HG02623 (cell line): ENCODE measurements around the gene FKBP1B.
"Not testable (repeated sequence)": the region's sequence is repeated elsewhere in the genome, so short reads cannot be mapped to it uniquely, and the experiment has no call there.

ENCODE experiments used
- ATAC-seq: cut with Tn5 transposase; IDR thresholded peaks from one replicate; pipeline ENCODE4 v1.9.1; 2021; ENCODE audit warnings: moderate library complexity; ENCODE audit not compliant: unreplicated experiment

Gene FKBP1B

DNA sequence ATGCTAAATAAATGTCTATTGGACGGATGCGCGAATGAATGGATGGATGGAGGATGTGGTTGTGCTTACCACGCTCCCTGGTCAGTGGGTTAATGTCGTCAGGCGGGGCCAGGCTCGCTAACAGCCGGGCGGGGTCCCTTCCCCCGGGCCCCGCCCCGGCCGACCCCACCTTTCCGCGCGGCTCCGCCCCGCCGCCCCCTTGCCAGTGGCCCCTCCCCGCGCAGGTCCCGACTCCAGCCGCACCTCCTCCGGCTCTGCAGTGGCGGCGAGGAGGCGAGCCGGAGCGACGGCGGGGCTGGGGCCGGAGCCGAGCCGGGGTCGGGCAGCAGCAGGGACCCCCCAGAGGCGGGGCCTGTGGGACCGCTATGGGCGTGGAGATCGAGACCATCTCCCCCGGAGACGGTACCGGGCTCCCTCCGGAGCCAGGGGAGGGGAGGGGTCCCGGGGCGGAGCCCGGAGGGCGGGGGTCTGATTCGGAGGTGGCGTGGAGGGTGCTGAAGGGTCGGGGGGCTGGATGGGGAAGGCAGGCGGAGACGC, at the start of gene FKBP1B:
TSS of gene FKBP1B (plus strand) at position 257 of the 537 bp plus-strand sequence. CDS start at position 366, 109 bp downstream.
- no peak for ATAC-seq

DNA sequence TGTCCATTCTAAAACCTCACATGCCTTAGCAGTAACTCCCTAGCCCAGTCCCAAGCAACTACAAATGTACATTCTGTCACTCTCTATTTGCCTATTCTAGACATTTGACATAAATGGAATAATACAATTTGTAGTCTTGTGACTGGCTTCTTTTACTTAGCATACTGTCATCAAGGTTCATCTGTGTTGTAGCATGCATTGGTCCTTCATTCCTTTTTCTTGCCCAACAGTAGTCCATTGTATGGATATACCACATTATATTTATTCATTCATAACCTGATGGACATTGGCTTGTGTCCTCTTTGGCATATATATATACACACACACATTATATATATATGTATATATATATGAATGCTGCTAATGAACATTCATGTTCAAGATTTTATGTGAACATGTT, 41.8 kb upstream of the FKBP1B start:
- ATAC-seq: no peak

DNA sequence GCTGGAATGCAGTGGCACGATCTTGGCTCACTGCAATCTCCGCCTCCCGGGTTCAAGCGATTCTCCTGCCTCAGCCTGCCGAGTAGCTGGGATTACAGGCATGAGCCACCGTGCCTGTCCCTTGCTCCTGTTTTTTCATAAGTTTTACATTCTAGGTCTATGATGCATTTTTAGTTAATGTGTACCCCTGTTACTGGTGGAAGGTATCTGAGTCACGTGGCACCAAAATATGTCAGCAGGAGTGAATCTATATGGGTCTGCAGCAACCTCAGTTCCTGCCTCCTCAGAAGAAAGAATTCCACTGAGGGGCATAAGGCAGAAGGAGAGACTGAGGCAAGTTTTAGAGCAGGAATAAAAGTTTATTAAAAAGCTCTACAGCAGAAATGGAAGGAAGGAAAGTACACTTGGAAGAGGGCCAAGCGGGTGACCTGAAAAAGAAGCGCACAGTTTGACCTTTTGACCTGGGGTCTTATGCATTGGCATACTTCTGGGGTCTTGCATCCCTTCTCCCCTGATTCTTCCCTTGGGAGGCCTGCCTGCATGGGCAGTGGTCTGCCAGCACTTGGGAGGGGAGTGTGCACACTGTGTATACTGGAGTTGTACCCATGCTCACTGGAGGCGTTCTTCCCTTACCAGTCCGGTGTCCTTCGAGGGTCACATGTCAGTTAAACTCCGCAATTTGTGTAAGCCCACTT, 40.7 kb upstream of the FKBP1B start:
- ATAC-seq: no peak

DNA sequence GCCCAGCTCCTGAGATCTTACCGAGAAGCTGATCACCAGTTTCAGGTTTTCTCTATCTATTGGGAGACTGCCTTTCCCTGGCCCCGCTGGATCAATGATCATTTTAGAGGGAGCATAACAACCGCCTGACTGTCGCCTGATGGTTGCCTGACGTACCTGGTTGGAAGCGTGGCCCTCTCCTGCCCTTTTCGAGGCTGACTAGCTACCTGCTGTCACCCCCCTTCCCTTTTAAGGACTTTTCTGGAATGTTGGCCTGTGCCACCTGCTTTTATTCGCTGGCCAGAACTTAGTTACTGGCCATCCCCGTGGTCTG, 40.2 kb upstream of the FKBP1B start:
- ATAC-seq: no peak

DNA sequence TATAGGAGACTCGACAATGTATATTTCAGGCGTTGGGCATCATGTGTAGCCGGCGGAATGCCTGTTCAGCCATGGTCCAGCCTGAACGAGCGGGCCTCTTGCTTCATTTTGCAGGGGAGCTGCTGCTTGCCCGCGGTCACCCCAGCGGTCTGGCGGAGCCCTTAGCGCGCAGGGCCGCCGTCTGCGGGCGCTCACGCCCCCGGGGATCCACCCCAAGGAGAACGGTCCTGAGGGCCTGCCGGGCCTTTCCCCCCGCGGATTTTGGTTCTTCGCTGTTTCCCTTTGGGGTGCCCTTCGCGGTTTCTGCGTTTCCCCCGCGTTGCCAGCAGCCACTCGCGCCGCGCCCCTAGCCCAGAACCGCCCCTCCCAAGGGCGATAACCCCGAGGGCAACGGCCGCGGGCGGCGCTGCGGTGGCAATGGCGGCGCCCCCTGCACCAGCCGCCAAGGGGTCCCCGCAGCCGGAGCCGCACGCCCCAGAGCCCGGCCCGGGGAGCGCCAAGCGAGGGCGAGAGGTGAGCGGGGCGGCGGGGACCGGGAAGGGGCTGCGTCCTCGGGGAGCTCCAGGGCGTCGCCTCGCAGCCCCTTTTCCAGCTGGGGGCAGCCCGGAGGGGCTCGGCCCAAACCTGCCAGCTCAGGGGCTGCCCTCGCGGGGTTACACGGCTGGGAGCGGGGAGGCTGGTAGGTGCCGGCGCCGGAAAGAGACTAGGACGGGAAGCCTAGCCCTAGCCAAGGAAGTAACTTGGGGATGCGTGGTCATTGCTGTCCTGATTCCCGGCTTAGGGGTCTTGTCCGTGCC, 39.7 kb upstream of the FKBP1B start, which contains the start of gene MFSD2B:
TSS of gene MFSD2B (plus strand) at position 406 of the 797 bp plus-strand sequence. CDS start at position 418, 12 bp downstream.
- no peak for ATAC-seq

DNA sequence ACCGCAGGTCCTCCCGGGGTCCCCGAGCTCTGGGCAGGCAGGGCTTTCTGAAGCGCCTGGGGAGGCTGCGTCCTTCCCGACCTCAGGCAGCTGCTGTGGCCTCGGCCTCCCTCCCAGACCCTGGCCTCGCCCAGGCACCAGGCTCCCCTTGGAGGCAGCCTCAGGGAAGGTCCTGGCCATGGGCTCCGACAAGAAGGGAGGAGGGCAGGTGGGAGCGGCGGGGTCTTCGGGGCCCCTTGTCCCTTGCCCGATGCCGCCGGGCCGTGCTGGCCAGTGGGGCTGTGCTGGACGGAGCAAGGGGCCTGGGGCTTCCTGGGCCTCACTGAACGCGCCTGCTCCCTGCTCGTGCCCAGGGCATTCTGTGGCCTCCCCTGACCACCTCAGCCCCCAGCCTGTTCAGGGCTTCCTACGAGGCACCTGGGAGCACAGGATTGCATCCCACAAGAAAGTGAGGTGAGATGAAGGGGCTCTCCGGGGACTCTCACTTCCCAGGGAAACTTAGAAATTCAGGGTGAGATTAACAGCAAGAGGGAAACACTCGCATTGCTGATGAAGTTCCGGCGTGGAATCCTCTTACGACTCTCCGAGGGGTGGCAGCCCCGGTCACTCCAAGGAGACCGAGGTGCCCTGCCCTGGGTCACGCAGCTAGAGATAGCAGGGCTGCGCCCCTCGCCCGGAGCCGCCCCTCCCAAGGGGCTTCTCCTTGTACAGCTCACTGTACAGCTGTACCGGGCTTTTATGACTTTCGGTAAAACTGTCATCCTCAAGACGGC, 38.9 kb upstream of the FKBP1B start:
- no peak for ATAC-seq

DNA sequence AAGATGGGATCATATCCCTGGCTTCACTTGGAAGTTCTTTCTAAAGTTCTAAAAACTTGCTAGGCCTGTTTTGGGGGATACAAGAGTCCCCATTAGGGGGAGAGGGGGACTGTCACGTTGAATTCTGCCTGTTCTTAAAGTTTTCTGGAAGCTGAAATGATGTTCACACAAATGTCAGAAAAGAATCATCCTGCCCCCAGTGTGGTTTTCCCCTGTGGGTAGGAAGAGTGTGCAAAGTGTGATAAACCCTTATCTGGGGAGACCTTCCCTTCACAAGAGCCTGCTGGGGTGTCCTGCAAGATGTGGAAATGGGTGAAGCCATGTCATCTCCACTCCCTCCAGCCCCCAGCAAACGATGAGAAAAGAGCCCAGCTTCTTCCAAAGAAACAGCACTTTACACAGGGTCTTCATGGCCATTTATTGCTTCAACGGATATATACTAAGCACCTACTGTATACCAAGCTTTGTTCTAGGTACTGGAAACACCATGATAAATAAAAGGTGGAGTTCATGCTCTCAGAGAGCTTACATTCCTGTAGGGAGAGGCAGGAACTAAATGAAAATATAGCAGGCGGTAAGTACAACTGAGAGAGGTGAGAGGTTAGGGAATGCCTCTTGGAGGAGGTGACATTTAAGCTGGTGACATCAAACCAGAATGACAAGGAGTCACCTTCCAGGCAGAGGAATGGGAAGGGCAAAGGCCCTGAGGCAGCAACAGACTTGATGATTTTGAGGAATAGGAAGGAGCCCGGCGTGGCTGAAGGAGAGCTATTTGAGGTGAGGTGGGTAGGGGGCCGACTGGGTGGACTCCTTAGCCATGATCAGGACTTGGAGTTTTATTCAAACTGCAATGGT, 38.1 kb upstream of the FKBP1B start:
- ATAC-seq: no peak

DNA sequence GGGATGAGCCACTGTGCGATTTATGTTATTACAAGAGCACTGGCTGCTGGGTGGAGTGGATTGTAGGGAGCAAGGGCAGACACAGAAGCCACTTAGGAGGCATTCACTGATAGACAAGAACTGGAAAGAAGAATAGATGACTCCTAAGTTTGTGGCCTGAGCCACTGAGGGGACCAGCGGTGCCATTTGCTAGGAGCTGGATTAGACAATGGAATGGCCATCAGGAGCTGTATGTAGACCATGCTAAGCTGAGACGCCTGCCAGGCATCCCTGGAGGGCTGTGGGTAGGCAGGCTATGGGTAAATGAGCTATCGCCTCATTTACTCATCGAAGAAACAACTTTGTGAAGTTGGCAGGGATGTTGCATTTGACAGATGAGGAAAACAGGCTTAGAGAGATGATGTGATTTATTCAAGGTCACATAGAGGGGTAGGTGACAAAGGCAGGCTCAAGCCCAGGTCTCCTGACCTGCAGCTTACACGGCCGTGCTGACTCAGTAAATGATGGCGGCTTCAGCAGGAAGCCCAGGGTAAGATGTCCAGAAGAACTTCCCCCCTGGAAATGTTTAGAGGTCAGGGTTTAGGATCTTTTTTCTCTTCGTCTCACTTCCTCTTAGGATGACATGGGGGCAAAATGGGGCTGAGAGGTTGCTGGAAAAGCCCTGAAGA, 36.9 kb upstream of the FKBP1B start:
- no peak for ATAC-seq

DNA sequence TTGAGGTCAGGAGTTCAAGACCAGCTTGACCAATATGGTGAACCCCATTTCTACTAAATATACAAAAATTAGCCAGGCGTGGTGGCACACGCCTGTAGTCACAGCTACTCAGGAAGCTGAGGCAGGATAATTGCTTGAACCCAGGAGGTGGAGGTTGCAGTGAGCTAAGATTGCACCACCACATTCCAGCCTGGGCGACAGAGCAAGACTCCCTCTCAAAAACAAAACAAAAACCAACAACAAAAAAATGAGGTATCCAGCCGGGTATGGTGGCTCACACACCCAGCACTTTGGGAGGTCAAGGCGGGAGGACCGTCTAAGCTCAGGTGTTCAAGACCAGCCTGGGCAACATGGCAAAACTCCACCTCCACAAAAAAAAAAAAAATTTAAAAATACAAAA, 34.6 kb upstream of the FKBP1B start:
- ATAC-seq: not testable (repeated sequence)

DNA sequence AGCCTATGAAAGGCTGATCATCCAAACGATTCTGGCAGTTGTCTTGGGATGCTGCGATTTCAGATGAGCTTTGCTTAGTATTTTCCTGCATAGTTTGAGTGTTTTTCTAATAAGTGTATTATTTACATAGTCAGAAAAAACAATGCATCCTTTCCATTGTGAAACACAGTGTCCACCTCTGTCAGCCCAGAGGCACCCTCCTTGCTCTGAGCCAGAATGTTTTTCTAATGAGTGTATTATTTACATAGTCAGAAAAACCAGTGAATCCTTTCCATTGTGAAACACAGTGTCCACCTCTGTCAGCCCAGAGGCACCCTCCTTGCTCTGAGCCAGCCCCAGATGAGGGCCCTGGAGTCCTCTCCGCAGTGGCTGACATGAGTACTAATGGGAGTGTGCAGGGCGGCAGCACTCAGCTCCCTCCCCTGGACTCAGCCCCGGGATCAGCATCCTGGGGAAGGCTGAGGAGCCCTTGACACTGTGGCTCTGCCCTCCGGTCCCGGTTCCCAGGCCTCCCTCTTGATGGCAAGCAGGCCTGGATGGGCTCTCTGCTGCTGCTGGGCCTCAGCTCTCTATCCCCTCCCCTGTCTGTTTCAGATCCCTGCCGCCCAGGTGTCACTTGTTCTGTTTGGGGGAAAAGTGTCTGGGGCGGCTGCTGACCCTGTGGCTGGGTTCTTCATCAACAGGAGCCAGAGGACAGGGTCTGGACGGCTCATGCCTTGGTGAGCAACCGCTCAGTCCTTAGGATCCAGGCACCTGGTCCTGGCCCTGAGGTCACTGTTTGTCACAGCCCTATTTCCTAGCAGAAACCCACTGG, 33.8 kb upstream of the FKBP1B start:
- no peak for ATAC-seq

DNA sequence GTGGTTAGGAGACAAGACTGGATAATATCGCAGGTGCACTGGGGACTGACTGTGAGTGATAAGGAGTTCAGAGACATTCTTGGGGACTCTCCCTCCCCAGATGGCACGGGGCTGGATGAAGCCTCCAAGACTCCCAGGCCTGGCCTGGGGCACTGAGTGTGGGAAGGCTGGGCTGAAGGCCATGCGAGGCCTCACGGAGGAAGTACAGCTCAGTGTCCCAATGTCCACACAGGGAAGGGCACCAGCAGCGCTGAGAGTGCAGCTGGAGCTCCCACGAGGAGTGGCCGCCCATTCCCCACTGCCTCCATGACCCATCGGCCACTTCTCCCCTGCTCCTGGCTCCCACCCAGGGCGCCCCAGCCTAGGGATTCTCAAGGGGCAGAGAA, 33.2 kb upstream of the FKBP1B start:
- ATAC-seq: no peak

DNA sequence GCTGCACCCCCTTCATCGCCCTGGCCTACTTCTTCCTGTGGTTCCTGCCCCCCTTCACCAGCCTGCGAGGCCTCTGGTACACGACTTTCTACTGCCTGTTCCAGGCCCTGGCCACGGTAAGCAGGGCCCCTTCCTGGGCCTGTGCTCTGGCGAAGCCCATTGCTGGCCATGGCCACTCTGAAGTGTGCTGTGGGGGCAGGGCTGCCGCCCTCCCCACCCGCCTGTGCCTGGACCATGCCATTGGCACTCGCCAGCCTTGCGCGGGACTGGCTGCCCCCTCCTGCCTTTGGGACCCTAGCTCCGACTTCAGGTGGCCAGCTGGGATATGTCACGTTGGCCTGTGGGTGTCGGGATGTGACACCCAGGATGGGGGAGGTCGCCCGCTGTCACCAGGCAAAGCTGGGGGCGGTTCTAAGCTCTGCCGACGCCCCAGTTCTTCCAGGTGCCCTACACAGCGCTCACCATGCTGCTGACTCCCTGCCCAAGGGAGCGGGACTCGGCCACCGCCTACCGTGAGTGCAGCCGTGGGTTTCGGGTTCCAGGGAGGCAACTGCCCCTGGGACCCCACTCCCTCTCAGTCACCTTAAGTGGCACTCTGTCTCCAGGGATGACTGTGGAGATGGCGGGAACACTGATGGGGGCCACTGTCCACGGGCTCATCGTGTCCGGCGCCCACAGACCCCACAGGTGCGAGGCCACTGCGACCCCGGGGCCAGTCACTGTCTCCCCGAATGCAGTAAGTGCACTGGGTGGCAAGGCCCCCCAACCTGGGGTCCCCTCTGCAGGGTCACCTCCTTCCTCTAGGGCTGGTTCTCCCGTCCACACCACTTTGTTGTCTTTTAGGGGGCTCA, 32.5 kb upstream of the FKBP1B start:
- ATAC-seq: no peak

DNA sequence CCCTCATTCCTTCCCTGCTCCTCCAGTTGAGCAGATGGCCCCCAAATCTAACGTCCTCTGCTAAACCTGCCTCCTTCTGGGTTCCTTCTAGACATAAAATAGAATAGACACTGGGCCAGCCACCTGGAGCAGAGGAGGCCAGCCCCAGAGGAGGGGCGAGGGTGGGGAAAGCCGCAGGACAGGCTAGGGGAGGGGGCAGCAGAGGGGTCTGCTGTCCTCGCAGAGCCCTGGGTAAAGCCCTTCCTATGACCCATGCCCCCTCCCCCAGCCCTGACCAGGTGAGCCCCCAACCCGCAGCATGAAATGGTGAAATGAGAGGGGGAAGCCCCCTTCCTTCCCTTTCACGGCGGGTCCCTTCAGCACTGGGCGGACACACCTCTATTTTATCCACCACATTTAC, 31.8 kb upstream of the FKBP1B start:
- no peak for ATAC-seq

DNA sequence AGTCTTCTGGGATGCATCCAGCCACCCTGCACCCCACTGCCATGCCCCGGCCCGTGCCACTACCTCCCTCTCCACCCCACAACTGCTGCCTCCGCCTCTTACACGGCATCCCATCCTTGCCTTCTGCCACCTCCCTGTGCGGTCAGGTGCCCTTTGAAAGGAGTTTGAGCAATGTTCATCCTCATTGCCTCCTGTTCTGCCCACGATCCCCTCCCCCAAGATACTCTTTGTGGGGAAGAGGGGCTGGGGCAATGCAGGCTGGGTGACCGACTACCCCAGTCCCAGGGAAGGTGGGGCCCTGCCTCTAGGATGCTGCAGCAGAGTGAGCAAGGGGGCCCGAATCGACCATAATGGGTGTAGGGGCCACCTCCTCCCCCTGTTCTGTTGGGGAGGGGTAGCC, 31.3 kb upstream of the FKBP1B start:
- no peak for ATAC-seq

DNA sequence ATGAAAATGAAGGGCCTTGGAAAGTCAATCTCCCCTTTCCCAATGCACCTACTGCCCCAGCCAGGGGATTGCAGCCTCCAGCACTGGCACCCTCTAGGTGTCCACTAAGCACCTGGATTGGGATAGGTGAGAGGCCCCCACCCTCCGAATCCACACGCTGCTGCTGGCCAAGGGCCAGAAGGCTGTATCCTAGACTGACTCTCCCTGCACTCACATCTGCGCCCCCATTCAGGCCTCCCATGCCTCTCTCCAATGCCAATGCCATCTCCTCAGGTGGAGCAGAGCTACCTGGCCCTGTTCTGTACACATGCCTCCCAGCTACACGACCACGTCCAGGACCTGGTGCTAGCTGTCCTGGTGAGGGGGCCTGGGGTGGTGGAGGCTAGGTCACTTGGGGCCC, 29.8 kb upstream of the FKBP1B start:
- ATAC-seq: no peak

DNA sequence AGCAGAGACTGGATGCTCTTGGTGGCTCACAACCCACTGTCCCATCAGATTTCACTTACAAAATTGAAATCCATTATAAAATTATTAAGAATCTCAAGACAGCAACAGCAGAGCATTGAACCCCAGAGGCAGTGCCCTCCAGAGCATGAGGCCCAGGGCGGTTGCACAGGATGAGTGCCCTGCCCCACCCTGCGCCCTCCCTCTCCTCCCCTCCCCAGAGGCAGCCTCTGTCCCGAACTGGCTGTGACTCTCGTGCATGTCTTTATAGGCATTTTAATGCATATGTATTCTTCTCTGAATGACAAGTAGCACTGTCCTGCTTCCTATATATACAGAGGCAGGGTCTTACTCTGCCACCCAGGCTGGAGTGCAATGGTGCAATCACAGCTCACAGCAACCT, 29.3 kb upstream of the FKBP1B start:
- no peak for ATAC-seq

DNA sequence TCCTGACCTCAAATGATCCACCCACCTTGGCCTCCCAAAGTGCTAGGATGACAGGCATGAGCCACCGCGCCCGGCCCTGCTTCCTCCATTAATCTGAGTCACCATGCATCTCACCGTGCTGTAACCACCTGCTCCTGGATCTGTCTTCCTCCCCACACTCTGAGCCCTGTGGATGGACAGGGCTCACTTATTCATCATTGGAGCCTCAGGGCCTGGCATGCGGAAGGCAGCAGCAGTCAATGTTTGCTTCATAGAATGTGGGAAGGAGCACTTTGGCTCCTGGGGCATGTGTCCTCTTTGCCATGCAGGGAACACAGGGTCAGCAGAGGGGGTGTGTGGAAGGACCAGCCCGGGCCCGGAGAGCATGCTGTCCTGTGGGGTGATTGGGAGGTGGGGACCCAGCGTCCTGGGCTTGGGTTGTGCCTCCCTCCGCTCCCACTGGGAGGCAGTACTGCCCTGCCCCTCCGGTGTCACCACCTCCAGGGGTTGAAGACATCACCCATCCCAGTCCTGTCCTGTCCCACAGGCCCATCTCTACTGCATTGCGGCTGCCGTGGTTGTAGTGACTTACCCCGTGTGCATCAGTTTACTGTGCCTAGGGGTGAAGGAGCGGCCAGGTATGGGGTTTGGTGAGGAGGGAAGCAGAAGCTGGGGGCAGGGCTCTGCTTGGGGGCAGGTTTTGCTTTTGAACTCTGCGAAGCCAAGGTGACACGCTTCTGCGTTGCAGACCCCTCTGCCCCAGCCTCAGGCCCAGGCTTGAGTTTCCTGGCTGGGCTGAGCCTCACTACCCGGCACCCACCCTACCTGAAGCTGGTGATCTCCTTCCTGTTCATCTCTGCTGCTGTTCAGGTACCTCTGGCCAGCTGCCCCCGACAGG, 28.2 kb upstream of the FKBP1B start:
- no peak for ATAC-seq
